ENCODE data around the gene FAM193A.
"Not testable (repeated sequence)": the region's sequence is repeated elsewhere in the genome, so short reads cannot be mapped to it uniquely, and the experiment has no call there.

Gene FAM193A

DNA sequence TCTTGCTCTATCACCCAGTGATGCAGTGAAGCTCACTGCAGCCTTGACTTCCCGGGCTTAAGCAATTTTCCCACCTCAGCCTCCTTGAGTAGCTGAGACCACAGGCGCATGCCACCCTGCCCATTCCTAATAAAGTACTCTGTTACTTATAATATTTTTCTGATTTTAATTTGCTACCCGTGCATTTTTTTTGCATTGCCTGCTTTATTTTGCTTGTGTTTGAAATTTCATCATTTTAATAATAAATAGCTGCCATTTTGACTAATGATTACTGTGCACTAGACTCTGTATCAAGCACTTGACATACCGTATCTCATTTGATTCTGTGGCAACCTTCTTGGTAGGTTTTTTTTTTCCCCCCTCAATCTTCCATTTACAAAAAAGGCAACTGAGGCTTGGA is 41.7 kb downstream of the FAM193A start:
- no peak for DNase-seq (ENCODE audit: low spot score)

- DNase-seq (ENCODE audit: low spot score), result no peak
These were observed 43.5 kb downstream of the FAM193A start for GRCh38 chr4:2579910-2580309.

DNA sequence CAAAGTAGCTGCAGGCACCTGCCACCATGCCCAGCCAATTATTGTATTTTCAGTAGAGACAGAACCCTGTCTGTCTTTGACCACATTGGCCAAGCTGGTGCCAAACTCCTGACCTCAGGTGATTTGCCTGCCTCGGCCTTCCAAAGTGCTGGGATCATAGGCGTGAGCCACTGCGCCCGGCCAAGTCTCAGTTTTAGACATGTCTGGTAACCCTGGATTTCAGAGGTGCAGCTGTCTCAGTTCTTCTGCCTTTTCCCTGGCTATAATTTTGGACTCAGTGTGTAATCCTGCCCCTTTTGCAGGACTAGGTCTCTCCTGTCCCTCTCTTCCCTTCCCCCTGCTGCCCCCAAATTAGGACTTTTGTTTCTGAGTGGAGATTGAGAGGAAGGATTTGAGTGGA is 46.6 kb downstream of the FAM193A start:
- DNase-seq (ENCODE audit: low spot score), result no peak

GRCh38 chr4:2583517-2583916 is 47.1 kb downstream of the FAM193A start:
- peak; percentile 67 for DNase-seq (ENCODE audit: low spot score)

GRCh38 chr4:2586502-2586901 is 50.1 kb downstream of the FAM193A start:
- no peak for DNase-seq (ENCODE audit: low spot score)

GRCh38 chr4:2587213-2587823 is 50.9 kb downstream of the FAM193A start:
- no peak for DNase-seq (ENCODE audit: low spot score)

GRCh38 chr4:2588259-2588658 is 51.8 kb downstream of the FAM193A start:
- DNase-seq (ENCODE audit: low spot score), result no peak

- DNase-seq (ENCODE audit: low spot score), result peak; percentile 35
These were observed 54.7 kb downstream of the FAM193A start for GRCh38 chr4:2591189-2591588.

DNA sequence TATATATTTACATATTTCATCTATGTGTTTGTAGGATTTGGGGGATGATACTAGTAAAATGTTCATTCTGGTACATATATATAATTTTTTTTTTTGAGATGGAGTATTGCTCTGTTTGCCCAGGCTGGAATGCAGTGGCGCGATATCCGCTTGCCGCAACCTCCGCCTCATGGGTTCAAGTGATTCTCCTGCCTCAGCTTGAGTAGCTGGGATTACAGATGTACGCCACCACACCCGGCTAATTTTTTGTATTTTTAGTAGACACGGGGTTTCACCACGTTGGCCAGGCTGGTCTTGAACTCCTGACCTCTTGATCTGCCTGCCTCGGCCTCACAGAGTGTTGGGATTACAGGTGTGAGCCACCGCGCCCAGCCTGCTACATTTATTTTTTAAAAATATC is 55.6 kb downstream of the FAM193A start:
- DNase-seq (ENCODE audit: low spot score), result not testable (repeated sequence)

DNA sequence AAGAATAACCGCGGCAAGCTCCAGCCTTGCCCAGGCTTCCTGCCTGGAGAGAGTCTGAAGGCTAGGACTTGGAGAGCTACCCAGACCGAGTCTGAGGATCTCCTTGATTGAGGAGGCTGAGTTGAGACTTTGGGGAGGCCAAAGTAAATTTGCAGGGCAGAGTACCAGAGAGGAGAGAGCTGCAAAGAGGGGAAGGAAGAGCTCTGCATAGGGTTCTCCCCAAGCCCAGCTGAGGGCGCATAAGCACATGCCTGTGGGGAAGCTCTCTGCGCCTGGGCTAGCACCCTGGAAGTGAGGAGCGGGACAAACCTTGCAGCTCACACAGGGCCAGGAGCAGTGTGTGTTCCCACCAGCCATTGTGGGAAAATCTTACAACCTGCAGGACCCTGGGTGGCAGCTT is 56.1 kb downstream of the FAM193A start:
- DNase-seq (ENCODE audit: low spot score), result no peak

- DNase-seq (ENCODE audit: low spot score), result no peak
These were observed 56.6 kb downstream of the FAM193A start for GRCh38 chr4:2593003-2593402.

DNA sequence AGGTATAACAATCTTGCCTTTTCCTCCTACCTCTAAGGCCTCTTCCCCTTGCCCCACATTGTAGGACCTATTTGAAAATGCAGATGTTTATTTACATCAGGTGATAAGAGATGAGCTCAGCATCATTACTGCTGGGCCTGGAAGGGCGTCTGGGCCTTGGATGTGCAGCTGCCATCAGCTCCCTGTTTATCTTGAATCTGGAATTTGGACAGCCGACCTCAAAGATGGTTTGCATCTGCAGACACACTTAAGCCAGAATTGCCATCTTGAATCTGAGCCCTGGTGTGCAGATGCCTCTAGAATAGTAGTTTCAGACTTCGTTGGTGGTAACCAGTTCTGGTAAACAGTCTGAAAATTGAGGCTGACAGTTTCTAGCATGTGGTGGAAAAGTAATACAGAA is 59.0 kb downstream of the FAM193A start:
- no peak for DNase-seq (ENCODE audit: low spot score)

GRCh38 chr4:2595952-2596552 is 59.6 kb downstream of the FAM193A start:
- no peak for DNase-seq (ENCODE audit: low spot score)

DNA sequence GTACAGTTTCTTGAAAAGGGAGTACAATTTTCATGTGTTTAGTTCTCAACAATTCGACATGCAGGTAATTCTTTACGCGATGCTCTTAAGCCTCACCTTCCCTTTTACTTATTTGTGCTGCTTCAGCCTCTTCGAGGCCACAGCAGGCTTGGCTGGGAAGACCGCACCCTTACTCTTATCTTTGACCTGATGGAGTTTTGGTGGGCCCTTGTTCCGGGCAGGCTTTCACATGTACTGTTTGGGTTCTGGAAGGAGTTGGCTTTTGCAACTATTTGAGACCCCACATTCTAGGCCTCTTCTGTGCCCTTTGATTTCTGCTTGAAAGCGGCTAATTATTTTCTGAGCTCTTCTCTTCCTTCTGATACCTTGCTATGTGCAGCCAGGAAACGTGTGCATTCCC is 60.2 kb downstream of the FAM193A start:
- DNase-seq (ENCODE audit: low spot score), result no peak

- no peak for DNase-seq (ENCODE audit: low spot score)
These were observed 62.3 kb downstream of the FAM193A start for GRCh38 chr4:2598511-2599303.

GRCh38 chr4:2599304-2599654 is 62.8 kb downstream of the FAM193A start:
- DNase-seq (ENCODE audit: low spot score), result no peak

DNA sequence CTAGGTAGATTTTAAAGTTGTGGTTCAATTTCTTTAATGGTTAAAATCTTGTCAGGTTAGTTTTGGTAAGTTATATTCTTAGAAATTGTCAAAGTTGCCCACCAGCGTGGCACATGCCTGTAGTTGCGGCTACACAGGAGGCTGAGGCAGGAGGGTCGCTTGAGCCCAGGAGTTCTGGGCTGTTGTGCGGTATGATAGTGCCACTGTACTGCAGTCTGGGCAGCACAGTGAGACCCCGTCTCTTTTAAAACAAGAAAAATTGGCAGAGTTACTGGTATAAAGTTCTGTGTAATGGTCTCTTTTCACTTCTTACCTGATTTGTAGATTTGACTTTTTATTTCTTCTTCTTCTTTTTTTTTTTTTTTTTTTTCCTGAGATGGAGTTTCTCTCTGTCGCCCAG is 64.4 kb downstream of the FAM193A start:
- DNase-seq (ENCODE audit: low spot score), result no peak

GRCh38 chr4:2604614-2605013 is 68.2 kb downstream of the FAM193A start:
- DNase-seq (ENCODE audit: low spot score), result no peak

GRCh38 chr4:2606960-2607506 is 70.6 kb downstream of the FAM193A start:
- no peak for DNase-seq (ENCODE audit: low spot score)

DNA sequence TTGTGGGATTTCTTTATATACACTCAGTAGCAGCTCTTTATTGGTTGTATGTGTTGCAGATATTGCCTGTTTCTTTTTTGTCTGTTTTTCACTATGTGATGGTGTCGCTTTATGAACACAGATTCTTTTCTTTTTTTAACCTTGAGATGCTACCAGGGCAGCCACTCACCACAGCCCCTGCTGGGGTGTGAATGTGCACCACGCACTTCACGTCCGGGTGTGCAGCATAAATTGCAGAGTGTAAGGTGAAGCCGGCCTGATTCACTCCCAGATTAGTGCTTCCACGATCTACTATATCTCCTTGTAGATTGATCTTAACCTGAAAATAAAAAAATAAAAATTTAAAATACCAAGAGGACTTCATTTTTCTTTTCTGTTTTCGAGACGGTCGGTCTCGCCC is 71.4 kb downstream of the FAM193A start:
- DNase-seq (ENCODE audit: low spot score), result no peak

DNA sequence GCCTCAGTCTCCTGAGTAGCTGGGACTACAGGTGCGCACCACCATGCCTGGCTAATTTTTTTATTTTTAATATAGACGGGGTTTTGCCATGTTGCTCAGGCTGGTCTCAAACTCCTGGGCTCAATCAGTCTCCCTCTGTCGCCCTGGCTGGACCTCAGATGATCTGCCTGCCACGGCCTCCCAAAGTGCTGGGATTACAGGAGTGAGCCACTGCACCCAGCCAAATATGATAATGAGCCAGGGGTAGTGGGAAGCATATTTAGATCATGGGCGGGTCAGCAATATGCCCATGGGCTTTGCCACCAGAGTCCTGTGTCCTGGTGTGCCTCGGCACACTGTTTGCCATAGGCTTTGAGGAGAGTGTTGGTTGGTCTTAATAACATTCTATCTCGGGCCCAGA is 71.8 kb downstream of the FAM193A start:
- DNase-seq (ENCODE audit: low spot score), result no peak

GRCh38 chr4:2615821-2616220 is 79.4 kb downstream of the FAM193A start:
- DNase-seq (ENCODE audit: low spot score), result no peak

- no peak for DNase-seq (ENCODE audit: low spot score)
These were observed 81.5 kb downstream of the FAM193A start for GRCh38 chr4:2617955-2618354.

All from AG20443 (cell line).